Effector CD8-positive, alpha-beta T cell (primary cell): ENCODE data around the gene AVPR1B.

Source experiments
- DNase-seq: peaks from one replicate; lab custom pipeline; 2025; lab: John Stamatoyannopoulos, UW

Gene AVPR1B

GRCh38 chr1:206112600-206113301 lies 4.4 kb downstream of the AVPR1B start:
- no peak for DNase-seq

GRCh38 chr1:206111271-206111927 lies 5.8 kb downstream of the AVPR1B start:
- DNase-seq, result no peak

- DNase-seq, result no peak
Observed at GRCh38 chr1:206110820-206111219, 6.4 kb downstream of the AVPR1B start.

- DNase-seq, result no peak
Observed at GRCh38 chr1:206110161-206110560, 7.0 kb downstream of the AVPR1B start.

GRCh38 chr1:206109718-206110117 lies 7.5 kb downstream of the AVPR1B start:
- no peak for DNase-seq

GRCh38 chr1:206108635-206109034 lies 8.6 kb downstream of the AVPR1B start:
- no peak for DNase-seq

GRCh38 chr1:206107168-206107544 lies 10.0 kb downstream of the AVPR1B start:
- no peak for DNase-seq

- DNase-seq, result peak; percentile 60
Observed at GRCh38 chr1:206106328-206107167, 10.6 kb downstream of the AVPR1B start.

- no peak for DNase-seq
Observed at GRCh38 chr1:206105464-206105995, 11.7 kb downstream of the AVPR1B start.

GRCh38 chr1:206103979-206104378 lies 13.2 kb downstream of the AVPR1B start:
- DNase-seq, result no peak

- no peak for DNase-seq
Observed at GRCh38 chr1:206102292-206102936, 14.8 kb downstream of the AVPR1B start.

- no peak for DNase-seq
Observed at GRCh38 chr1:206101351-206102045, 15.7 kb downstream of the AVPR1B start.

- no peak for DNase-seq
Observed at GRCh38 chr1:206100226-206100815, 16.9 kb downstream of the AVPR1B start.

GRCh38 chr1:206098242-206098919 lies 18.8 kb downstream of the AVPR1B start:
- DNase-seq, result no peak

GRCh38 chr1:206097381-206097780 lies 19.8 kb downstream of the AVPR1B start:
- no peak for DNase-seq

GRCh38 chr1:206094024-206094423 lies 23.2 kb downstream of the AVPR1B start:
- no peak for DNase-seq

GRCh38 chr1:206089341-206089740 lies 27.8 kb downstream of the AVPR1B start:
- DNase-seq, result no peak

- DNase-seq, result no peak
Observed at GRCh38 chr1:206087091-206087490, 30.1 kb downstream of the AVPR1B start.

GRCh38 chr1:206083750-206084149 lies 33.4 kb downstream of the AVPR1B start:
- no peak for DNase-seq
